Measurements from ENCODE around the gene SLC25A24. TPM values are rescaled to one million over a fixed set of nuclear protein-coding genes. Genes with fewer than 3 reads are reported as not detected.
A peak's percentile ranks its signal among the peaks of the same experiment; 100 is the strongest.
"Not testable (repeated sequence)": the region's sequence is repeated elsewhere in the genome, so short reads cannot be mapped to it uniquely, and the experiment has no call there.

SLC25A24 gene
- polyA plus RNA-seq, 1 donor from 2014 or later: 24.9 TPM

DNA sequence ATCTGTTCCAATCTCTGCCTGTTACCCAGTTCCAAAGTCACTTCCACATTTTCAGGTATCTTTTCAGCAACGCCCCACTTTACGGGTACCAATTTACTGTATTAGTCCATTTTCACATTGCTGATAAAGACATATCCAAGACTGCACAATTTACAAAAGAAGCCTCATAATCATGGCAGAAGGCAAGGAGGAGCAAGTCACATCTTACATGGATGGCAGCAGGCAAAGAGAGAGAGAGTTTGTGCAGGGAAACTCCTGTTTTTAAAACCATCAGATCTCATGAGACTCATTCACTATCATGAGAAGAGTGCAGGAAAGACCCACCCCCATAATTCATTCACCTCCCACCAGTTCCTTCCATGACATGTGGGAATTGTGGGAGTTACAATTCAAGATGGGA lies 67.0 kb downstream of the SLC25A24 start:
- peaks cover 14% of the 10 kb centered on the region for H3K36me3 Mint-ChIP-seq
- not testable (repeated sequence) for H3K4me1 Mint-ChIP-seq

DNA sequence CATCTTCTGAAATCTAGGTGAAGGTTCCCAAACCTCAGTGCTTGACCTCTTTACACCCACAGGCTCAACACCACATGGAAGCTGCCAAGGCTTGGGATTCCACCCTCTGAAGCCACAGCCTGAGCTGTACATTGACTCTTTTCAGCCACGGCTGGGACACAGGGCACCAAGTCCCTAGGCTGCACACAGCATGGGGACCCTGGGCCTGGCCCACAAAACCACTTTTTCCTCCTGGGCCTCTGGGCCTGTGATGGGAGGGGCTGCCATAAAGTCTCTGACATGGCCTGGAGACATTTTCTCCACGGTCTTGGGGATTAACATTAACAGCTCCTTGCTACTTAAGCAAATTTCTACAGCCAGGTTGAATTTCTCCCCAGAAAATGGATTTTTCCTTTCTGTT lies 67.8 kb downstream of the SLC25A24 start:
- H3K9me3 Mint-ChIP-seq, H3K27me3 Mint-ChIP-seq, H3K36me3 Mint-ChIP-seq, H3K4me3 Mint-ChIP-seq, H3K4me1 Mint-ChIP-seq: not testable (repeated sequence)
- H3K27ac Mint-ChIP-seq: peak overlapping the region in 1 of 3 donors; percentile 69

More for the DNA sequence above, 67.0 kb downstream of the SLC25A24 start:
- H3K4me3 Mint-ChIP-seq, H3K27me3 Mint-ChIP-seq, H3K9me3 Mint-ChIP-seq, H3K27ac Mint-ChIP-seq: not testable (repeated sequence)

DNA sequence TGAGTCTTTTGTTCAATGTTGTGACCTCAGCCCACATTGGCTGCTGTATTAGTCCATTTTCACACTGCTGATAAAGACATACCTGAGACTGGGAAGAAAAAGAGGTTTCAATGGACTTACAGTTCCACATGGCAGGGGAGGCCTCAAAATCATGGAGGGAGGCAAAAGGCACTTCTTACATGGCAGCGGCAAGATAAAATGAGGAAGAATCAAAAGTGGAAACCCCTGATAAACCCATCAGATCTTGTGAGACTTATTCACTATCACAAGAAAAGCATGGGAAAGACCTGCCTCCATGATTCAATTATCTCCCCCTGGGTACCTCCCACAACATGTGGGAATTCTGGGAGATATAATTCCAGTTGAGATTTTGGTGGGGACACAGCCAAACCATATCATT lies 68.9 kb downstream of the SLC25A24 start:
- not testable (repeated sequence) for H3K9me3 Mint-ChIP-seq, H3K4me1 Mint-ChIP-seq, H3K27ac Mint-ChIP-seq, H3K4me3 Mint-ChIP-seq, H3K27me3 Mint-ChIP-seq, H3K36me3 Mint-ChIP-seq

DNA sequence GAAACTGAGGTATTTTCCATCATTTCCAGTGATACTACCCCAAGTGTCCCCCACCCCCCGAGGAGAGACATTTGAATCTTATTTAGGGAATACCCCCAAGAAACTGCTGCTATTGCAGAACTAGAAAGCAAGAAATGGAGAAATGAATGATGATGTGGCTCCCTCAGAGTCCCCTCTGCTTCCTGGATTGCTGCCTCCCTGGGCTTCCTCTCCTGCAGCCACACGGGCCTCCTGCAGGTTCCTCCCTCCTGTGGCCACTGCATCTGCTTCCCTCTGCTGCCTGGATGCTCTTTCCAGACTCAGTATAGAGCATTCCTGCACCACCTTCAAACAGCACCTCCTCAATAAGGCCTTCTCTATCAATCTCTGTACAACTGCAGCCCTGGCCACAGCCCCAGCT lies 69.3 kb downstream of the SLC25A24 start:
- Mint-ChIP-seq H3K4me3 (peak overlapping the region in 1 of 4 donors; percentile 31), H3K9me3 (peaks cover 2 to 6% (median 4%) of the 10 kb centered on the region in 3 donors), H3K36me3 (peaks cover 10% of the 10 kb centered on the region), H3K27ac (no peak overlapping the region), H3K4me1 (peaks cover 2 to 6% (median 4%) of the 10 kb centered on the region in 3 donors), H3K27me3 (no peaks in the 10 kb centered on the region)

DNA sequence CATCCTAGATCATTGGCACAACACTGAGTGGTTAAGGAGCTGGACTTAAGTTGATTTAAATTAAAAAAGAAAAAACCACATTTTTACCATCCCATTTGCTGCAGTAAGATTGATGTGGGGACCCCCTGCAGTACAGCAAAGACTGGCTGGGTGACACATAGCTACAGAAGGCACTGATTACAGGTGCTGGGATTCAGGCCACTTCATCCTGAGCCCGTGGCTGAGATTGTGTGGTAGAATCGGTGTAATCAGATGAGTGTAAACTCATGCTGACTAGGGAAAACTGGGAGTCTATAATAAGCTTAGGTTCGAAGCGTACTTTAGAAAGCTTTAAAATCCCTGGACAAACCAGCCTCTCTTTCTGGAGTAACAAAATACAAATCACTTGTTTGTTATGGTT lies 70.1 kb downstream of the SLC25A24 start:
- Mint-ChIP-seq H3K4me3 (no peak overlapping the region), H3K36me3 (peaks cover 10% of the 10 kb centered on the region), H3K9me3 (peaks cover 2 to 6% (median 4%) of the 10 kb centered on the region in 3 donors), H3K4me1 (peaks cover 7 to 10% (median 7%) of the 10 kb centered on the region in 3 donors), H3K27ac (peak overlapping the region in 1 of 3 donors; percentile 39), H3K27me3 (no peaks in the 10 kb centered on the region)

DNA sequence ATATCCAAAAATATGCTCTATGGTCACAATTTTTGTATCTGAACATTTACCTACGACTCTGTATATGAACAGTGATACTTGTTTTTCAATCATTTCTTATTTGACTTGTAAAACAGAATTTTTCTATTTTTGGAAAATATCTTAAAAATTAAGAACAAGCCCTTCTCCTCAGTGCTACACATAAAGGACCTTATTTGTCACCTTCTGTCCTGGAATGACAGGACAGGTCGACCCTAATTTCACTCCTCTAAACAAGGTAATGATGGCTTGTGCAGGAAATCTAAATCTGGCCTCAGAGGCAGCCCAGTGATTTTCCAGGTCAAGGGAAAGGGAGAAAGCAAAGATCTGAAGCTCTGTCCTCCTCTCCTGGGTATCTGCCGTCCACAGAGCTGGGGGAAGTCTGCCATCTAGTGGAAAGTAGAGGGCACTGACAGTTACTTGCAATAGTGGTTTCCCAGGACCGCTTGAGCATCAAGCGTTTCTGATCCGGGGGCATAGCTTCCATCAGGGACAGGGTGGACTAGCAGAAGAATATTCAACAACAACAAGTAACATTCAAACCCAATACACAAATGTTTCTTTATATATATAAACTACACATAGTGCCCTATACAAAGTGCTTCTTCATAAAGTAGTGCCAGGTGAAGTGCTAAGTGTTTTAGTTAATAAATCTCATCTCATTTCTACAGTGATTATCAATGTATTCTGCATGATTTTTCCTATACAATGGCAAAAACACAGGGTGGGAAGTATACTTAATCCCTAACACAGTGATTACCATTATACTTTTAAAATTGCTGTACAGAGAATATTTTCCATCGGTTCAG lies 74.6 kb downstream of the SLC25A24 start:
- H3K9me3 Mint-ChIP-seq: no peaks in the 10 kb centered on the region
- peaks cover 1% of the 10 kb centered on the region for H3K36me3 Mint-ChIP-seq
- H3K4me3 Mint-ChIP-seq: no peak overlapping the region
- H3K27ac Mint-ChIP-seq: no peak overlapping the region
- peaks cover 8 to 9% (median 9%) of the 10 kb centered on the region in 3 donors for H3K4me1 Mint-ChIP-seq
- peaks cover 3% of the 10 kb centered on the region for H3K27me3 Mint-ChIP-seq

DNA sequence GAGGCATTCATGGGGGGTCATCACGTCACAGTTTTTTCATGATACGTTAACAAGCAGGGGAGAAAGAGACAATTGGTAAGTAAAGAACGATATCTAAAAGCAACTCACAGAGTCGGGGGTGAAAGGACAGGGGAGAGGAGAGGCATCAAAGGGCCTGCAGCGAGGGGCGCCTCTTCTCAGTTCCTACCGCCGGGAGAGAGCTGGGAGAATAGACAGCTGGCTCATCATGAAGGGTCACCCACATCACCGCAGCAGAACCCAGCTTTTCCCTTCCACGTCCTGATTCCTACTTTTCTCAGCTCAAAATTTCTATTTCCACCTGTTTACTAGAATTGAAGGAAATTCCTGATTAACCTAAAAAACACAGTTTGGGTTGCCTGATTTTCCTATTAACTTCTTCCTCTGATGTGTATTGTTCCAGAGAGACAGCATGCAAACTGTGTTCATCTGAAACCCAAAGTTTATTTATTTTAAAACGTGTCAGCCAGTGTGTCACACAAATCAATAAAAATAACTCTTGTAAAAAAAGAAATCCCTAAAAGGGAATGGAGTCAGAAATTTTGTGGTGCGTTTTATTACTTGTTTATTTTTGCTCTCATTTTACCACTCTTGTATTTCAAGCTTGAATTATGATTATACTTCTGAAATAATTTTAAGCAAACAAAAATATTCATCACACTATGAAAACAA lies 75.4 kb downstream of the SLC25A24 start:
- no peak overlapping the region for H3K27ac Mint-ChIP-seq
- no peaks in the 10 kb centered on the region for H3K9me3 Mint-ChIP-seq
- peaks cover 3% of the 10 kb centered on the region for H3K27me3 Mint-ChIP-seq
- no peak overlapping the region for H3K4me3 Mint-ChIP-seq
- H3K36me3 Mint-ChIP-seq: peaks cover 1% of the 10 kb centered on the region
- peaks cover 8 to 15% (median 9%) of the 10 kb centered on the region in 3 donors for H3K4me1 Mint-ChIP-seq

DNA sequence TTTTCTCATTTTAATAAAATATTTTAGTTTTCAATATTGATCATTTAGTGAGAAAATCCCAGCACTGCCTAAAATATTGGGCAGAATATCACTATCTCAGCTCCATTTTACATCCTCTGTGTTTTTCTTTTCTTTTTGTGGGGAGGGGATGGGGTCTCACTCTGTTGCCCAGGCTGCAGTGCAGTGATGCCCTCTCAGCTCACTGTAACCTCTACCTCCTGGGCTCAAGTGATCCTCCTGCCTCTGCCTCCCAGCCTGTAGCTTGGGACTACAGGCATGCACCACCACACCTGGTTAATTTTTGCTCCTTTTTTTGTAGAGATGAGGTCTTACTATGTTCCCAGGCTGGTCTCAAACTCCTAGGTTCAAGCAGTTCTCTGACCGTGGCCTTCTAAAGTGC lies 76.1 kb downstream of the SLC25A24 start:
- no peak overlapping the region for H3K4me3 Mint-ChIP-seq
- peaks cover 3% of the 10 kb centered on the region for H3K27me3 Mint-ChIP-seq
- H3K27ac Mint-ChIP-seq: no peak overlapping the region
- peaks cover 1% of the 10 kb centered on the region for H3K36me3 Mint-ChIP-seq
- peaks cover 9 to 15% (median 12%) of the 10 kb centered on the region in 3 donors for H3K4me1 Mint-ChIP-seq
- H3K9me3 Mint-ChIP-seq: no peaks in the 10 kb centered on the region

DNA sequence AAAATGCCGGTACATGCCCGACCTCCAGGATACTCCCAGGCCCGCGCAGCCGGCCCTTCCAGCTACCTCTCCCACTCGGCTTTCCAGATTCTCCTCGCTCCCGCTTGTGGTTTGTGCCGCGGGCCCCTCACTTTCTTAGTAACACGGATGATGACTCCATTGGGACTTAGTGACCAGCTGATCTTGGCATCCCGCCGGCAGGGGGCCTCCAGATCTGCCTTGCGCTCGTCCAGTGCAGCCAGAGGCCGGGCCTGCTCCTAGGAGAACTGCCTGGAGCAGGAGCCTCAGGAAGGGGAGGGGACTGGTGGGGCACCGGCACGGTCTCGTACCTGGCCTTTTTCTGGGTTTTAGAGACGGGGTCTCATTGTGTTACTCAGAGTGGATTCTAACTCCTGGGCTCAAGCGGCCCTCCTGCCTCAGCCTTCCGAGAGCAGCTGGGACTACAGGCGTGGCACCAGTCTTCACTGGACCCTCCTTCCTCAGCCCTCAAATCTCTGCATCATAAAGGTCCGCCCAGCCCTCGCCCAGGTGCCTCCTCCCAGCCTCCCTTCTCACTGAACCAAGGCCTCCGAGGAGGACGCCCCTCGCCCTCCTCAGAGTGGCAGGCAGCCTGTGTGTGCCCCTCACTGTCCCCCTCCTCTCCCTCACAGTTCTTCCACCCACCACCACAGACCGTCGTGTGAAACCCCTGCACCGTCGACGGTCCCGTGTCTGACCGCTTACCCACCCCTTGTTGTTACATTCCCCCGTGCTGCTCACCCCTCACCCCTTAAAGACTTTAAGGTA lies 78.6 kb downstream of the SLC25A24 start:
- Mint-ChIP-seq H3K4me1 (peaks cover 12 to 14% (median 12%) of the 10 kb centered on the region in 3 donors), H3K36me3 (peaks cover 1% of the 10 kb centered on the region), H3K4me3 (no peak overlapping the region), H3K9me3 (no peaks in the 10 kb centered on the region), H3K27ac (no peak overlapping the region), H3K27me3 (peaks cover 3% of the 10 kb centered on the region)

DNA sequence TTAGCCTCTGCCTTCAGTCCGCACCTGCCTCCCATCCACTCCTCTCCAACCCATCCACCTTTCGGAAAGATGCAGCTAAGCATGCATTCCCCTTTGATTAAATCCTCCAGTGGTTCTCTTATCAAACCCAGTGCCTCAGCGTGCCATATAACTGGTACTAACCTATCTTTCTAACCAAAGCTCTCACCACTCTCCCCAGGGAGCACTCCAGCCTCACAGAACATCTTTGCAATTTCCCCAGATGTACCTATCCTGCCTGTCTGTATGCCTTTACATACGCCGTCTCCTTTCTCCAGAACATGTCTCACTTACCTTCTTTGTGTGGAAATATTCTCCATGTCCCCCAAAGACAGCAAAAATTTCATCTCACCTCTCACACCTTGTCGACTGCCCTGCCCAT lies 80.0 kb downstream of the SLC25A24 start:
- peaks cover 5 to 8% (median 8%) of the 10 kb centered on the region in 3 donors for H3K4me1 Mint-ChIP-seq
- H3K27ac Mint-ChIP-seq: no peak overlapping the region

DNA sequence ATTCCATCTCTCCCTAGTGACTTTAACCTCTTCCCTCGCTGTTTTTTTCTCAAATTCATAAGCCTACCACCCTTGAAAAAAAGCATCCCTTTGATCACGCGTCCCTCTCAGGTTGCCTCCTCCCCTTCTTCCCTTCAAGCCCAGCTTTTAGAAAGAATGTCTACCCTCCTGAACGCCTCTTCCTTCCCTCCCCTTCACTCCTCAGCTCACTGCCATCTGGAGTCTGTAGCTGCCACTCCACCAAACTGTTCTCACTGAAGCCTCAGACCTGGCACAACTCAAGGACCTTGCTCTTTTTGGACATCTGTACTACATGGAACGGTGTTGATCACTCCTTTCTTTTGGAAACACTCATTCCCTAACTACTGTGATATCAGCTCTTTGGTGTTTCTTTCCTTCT lies 80.6 kb downstream of the SLC25A24 start:
- H3K4me1 Mint-ChIP-seq: peaks cover 5 to 8% (median 8%) of the 10 kb centered on the region in 3 donors
- no peak overlapping the region for H3K27ac Mint-ChIP-seq
- no peaks in the 10 kb centered on the region for H3K9me3 Mint-ChIP-seq
- no peak overlapping the region for H3K4me3 Mint-ChIP-seq
- H3K36me3 Mint-ChIP-seq: peaks cover 1% of the 10 kb centered on the region
- H3K27me3 Mint-ChIP-seq: peaks cover 3% of the 10 kb centered on the region

More for the DNA sequence above, 80.0 kb downstream of the SLC25A24 start:
- Mint-ChIP-seq H3K4me3 (no peak overlapping the region), H3K9me3 (no peaks in the 10 kb centered on the region), H3K27me3 (peaks cover 3% of the 10 kb centered on the region), H3K36me3 (peaks cover 1% of the 10 kb centered on the region)

DNA sequence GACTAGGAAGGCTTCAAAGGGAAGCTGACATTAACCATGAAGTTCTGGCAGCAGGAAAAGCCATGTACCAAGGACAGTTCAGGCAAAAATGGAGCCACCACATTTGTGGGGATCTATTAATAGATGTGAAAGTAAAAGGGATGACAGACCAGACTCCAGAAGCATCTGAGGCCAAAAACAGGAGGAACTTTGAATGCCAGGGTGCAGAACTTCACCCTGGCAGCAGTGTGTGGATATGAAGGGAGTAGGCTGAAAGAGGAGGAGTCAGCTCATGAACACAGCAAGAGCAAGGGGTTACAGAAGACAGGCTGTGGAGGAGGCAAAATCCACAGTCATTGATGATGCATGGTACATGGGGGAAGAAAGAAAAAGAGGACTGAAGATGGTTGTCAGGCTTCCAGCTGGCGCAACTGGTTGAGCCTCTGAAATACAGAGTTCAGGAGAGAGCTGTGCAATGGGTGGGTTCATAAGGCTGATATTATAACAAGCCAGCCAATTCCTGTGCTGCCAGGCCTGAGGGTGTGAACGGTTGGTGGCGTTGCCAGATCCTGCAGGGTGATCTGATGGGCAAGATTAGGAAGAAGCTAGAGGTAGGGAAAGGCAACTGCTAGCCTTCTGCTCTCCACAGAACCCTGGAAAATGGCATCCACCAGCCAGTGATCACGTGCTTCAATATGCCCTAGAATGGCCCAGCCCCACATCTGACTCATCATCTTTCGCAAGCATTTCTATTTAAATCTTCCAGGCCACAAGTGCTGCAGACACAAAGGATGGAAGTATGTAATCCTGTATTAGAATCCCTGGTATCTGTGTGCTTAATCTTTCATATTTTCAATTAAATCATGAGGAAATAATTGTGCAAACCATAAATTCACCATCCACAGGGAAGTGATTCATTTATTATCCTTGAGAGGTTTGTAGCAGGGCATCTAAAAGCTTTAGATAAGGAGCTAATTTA lies 81.9 kb downstream of the SLC25A24 start:
- Mint-ChIP-seq H3K27me3 (peaks cover 3% of the 10 kb centered on the region), H3K4me3 (no peak overlapping the region), H3K4me1 (peaks cover 6 to 11% (median 8%) of the 10 kb centered on the region in 3 donors), H3K27ac (no peak overlapping the region), H3K36me3 (peaks cover 1% of the 10 kb centered on the region), H3K9me3 (no peaks in the 10 kb centered on the region)

DNA sequence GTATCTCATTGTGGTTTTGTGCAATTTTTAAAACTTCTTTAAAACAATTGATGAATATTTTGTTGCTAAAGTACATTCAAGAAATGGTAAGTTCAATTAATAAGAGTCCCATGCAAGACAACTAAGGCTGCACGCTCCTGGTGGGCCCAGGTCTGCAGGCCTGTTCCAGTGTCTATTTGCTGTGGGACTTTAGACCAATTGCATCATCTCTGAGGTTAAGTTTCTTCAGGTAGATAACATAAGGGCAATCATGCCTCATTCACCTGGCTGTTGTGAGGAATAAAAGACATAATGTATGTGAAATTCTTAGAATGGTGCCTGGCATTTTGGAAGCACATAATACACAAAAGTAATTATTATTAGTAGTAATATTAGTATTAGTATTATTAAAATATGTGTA lies 82.9 kb downstream of the SLC25A24 start:
- H3K9me3 Mint-ChIP-seq: no peaks in the 10 kb centered on the region
- no peak overlapping the region for H3K4me3 Mint-ChIP-seq
- H3K36me3 Mint-ChIP-seq: peaks cover 1% of the 10 kb centered on the region
- H3K4me1 Mint-ChIP-seq: peaks cover 6 to 11% (median 8%) of the 10 kb centered on the region in 3 donors
- H3K27ac Mint-ChIP-seq: no peak overlapping the region
- H3K27me3 Mint-ChIP-seq: peaks cover 3% of the 10 kb centered on the region

DNA sequence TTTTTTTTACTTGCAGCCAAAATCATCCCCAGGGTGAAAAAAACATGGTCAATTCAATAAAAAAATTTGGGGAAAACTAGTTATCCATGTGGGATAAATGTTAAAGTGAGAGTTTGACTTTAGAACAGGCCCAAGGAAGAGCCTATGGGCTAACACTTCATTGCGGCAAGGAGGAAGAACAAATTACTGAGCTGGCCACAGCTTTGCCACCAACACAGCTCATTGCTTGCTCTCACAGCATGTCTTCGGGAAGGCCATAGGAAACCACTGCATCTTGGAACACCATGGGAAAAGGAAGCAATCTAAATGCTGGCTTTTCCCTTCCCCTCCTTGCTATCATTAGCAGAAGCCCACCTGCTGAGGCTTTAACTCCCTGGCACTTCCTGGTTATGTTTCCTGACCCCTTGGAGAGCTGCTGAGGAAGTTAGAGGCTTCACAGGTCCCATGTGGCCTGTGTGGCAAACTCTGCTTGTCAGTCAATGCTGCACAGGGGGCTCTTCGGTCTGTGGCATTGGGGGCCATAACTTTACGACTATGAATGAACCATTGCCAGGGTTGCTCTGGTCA lies 86.0 kb downstream of the SLC25A24 start:
- Mint-ChIP-seq H3K9me3 (no peaks in the 10 kb centered on the region), H3K4me3 (no peak overlapping the region), H3K4me1 (peaks cover 0 to 10% (median 2%) of the 10 kb centered on the region in 3 donors), H3K36me3 (peaks cover 2% of the 10 kb centered on the region), H3K27me3 (no peaks in the 10 kb centered on the region), H3K27ac (no peak overlapping the region)

Data from IgD-negative memory B cell (primary cell).